Measurements from ENCODE around the gene IMPDH2. TPM values are rescaled to one million over a fixed set of nuclear protein-coding genes. Genes with fewer than 3 reads are reported as not detected.

The IMPDH2 gene
- total RNA-seq, 1 experiment from 2014 or later: 599 TPM

- no peak overlapping the region for H2AFZ ChIP-seq (ENCODE audit: low read depth, low read length, poor library complexity, severe bottlenecking)
- H3K4me1 ChIP-seq (ENCODE audit: control insufficient read depth in 1 of 2, insufficient read depth in 2 of 2, low read length in 2 of 2): no peaks in the 10 kb centered on the region
- peaks cover 26 to 32% of the 10 kb centered on the region in 2 experiments; a peak in 3 of 4 replicates for H3K36me3 ChIP-seq (ENCODE audit: control insufficient read depth in 1 of 2, insufficient read depth in 2 of 2, low read length in 2 of 2)
- no peaks in the 10 kb centered on the region for H3K9me3 ChIP-seq (ENCODE audit: control insufficient read depth in 1 of 2, insufficient read depth in 1 of 2, low read depth in 1 of 2, low read length in 2 of 2)
- POLR2A ChIA-PET: no interaction called here
- intact Hi-C loops (cut with micrococcal nuclease): no loop called here
- no peak overlapping the region for H3K27ac ChIP-seq (ENCODE audit: low read depth, low read length)
- no peak for TF ChIP-seq SIN3A (IDR thresholded peaks at IDR 0.05; ENCODE audit: low read depth)
- TF ChIP-seq, protein P1, sequence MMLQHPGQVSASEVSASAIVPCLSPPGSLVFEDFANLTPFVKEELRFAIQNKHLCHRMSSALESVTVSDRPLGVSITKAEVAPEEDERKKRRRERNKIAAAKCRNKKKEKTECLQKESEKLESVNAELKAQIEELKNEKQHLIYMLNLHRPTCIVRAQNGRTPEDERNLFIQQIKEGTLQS (IDR thresholded peaks at IDR 0.05): no peak
- TF ChIP-seq RAD21 (IDR thresholded peaks at IDR 0.05; ENCODE audit: low read depth): no peak
- TF ChIP-seq JUND (IDR thresholded peaks at IDR 0.05): no peak
- TF ChIP-seq ZFX (IDR thresholded peaks at IDR 0.05): no peak
- TF ChIP-seq CEBPB (IDR thresholded peaks at IDR 0.05; ENCODE audit: low read depth): no peak
- no peak for TF ChIP-seq MAX (IDR thresholded peaks at IDR 0.05)
- H3K4me2 ChIP-seq (ENCODE audit: low read length): no peak overlapping the region
- RAD21 ChIA-PET (ENCODE audit: low non-redundant PET in 1 of 2, low total read pairs in 2 of 2, uncharacterized antibody in 2 of 2, unreplicated experiment in 2 of 2): no interaction called here
- CTCF ChIA-PET: no interaction called here
- H3K79me2 ChIP-seq (ENCODE audit: insufficient read depth, low read length): peaks cover 49% of the 10 kb centered on the region
- ATAC-seq: no peak
- no peak overlapping the region for H3K4me3 ChIP-seq (replicated peaks in 1 of 2; ENCODE audit: low read depth in 1 of 2, low read length in 2 of 2)
- DNase-seq (ENCODE audit: low read depth, low spot score): no peak
- H3K9me2 ChIP-seq (ENCODE audit: insufficient read depth): no peaks in the 10 kb centered on the region
- no TSS peak for BruUV-seq (replicated peaks)
- no peaks in the 10 kb centered on the region for H4K20me1 ChIP-seq (ENCODE audit: insufficient read depth)
- no peak overlapping the region for H3K9ac ChIP-seq (ENCODE audit: low read length)
- H3K27me3 ChIP-seq (ENCODE audit: insufficient read depth, low read length): no peaks in the 10 kb centered on the region
Observed at GRCh38 chr3:49058011-49058410, 28.8 kb upstream of the IMPDH2 start.

DNA sequence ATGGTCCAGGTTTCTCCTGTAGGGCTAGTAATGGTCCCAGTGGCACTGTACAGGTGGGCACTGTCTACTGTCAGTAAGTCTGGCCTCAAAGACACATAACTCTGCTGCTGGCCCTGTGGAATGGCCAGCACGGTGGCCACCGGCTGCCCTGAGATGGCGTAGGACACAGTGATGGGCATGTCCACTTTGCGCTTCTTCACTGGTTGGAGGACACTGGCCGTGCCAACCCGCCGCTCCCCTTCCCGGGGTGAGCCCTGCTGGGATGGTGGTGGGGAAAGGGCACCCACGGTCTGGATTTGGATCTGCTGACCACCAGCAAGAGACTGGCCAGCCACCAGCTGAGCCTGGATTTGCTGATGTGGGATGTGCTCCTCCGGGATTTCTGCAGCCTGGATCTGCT lies 28.1 kb upstream of the IMPDH2 start:
- intact Hi-C loops (cut with micrococcal nuclease): no loop called here
- H3K9me2 ChIP-seq (ENCODE audit: insufficient read depth): no peaks in the 10 kb centered on the region
- ATAC-seq (no peak), DNase-seq (ENCODE audit: low read depth, low spot score) (no peak)
- no peak overlapping the region for H3K4me3 ChIP-seq (replicated peaks in 1 of 2; ENCODE audit: low read depth in 1 of 2, low read length in 2 of 2)
- H3K4me1 ChIP-seq (ENCODE audit: control insufficient read depth in 1 of 2, insufficient read depth in 2 of 2, low read length in 2 of 2): no peaks in the 10 kb centered on the region
- H4K20me1 ChIP-seq (ENCODE audit: insufficient read depth): no peaks in the 10 kb centered on the region
- H3K36me3 ChIP-seq (ENCODE audit: control insufficient read depth in 1 of 2, insufficient read depth in 2 of 2, low read length in 2 of 2): peaks cover 26 to 34% of the 10 kb centered on the region in 2 experiments; a peak in 3 of 4 replicates
- H2AFZ ChIP-seq (ENCODE audit: low read depth, low read length, poor library complexity, severe bottlenecking): no peak overlapping the region
- ChIA-PET POLR2A (no interaction called here), RAD21 (ENCODE audit: low non-redundant PET in 1 of 2, low total read pairs in 2 of 2, uncharacterized antibody in 2 of 2, unreplicated experiment in 2 of 2) (no interaction called here), CTCF (no interaction called here)
- no peaks in the 10 kb centered on the region for H3K27me3 ChIP-seq (ENCODE audit: insufficient read depth, low read length)
- H3K4me2 ChIP-seq (ENCODE audit: low read length): no peak overlapping the region
- H3K79me2 ChIP-seq (ENCODE audit: insufficient read depth, low read length): peaks cover 44% of the 10 kb centered on the region
- no TSS peak for BruUV-seq (replicated peaks)
- no peak overlapping the region for H3K9ac ChIP-seq (ENCODE audit: low read length)
- H3K27ac ChIP-seq (ENCODE audit: low read depth, low read length): no peak overlapping the region
- no peaks in the 10 kb centered on the region for H3K9me3 ChIP-seq (ENCODE audit: control insufficient read depth in 1 of 2, insufficient read depth in 1 of 2, low read depth in 1 of 2, low read length in 2 of 2)
- TF ChIP-seq CEBPB (IDR thresholded peaks at IDR 0.05; ENCODE audit: low read depth) (no peak), RAD21 (IDR thresholded peaks at IDR 0.05; ENCODE audit: low read depth) (no peak), EGR1 (IDR thresholded peaks at IDR 0.05; ENCODE audit: low read depth) (no peak), FOSL1 (IDR thresholded peaks at IDR 0.05; ENCODE audit: low read depth) (no peak), SP1 (IDR thresholded peaks at IDR 0.05; ENCODE audit: low read depth) (no peak), CTCF (IDR thresholded peaks at IDR 0.05 in 2 of 3, conservative IDR thresholded peaks at IDR 0.05 in 1 of 3; ENCODE audit: borderline replicate concordance in 1 of 3, insufficient read depth in 1 of 3, low read depth in 2 of 3, low read length in 2 of 3) (no peak), POLR2AphosphoS5 (IDR thresholded peaks at IDR 0.05; ENCODE audit: low read depth, low read length) (no peak), YY1 (IDR thresholded peaks at IDR 0.05; ENCODE audit: extremely low read depth, insufficient replicate concordance, low read depth, low read length) (no peak), ELF1 (IDR thresholded peaks at IDR 0.05; ENCODE audit: borderline replicate concordance, low read depth) (no peak), TCF7L2 (IDR thresholded peaks at IDR 0.05; ENCODE audit: borderline replicate concordance, extremely low read depth, insufficient read depth, insufficient read length) (no peak), ZBTB33 (IDR thresholded peaks at IDR 0.05; ENCODE audit: extremely low read depth, insufficient replicate concordance, low read length) (no peak), ZFX (IDR thresholded peaks at IDR 0.05) (no peak)

All from HCT116 (cell line).